HepG2 (cell line): Measurements from ENCODE around the gene LEMD1. TPM values are rescaled to one million over a fixed set of nuclear protein-coding genes. Genes with fewer than 3 reads are reported as not detected.

Experiments used
- ASH2L ChIP-seq: fragments of 300-600, 200-600 bp; sonication (generic); IDR thresholded peaks from 2 replicates; pipeline ENCODE4 v1.7.0; 2017; ENCODE audit warnings: low read depth, mild to moderate bottlenecking, moderate library complexity, mixed read lengths, low read length; ENCODE audit not compliant: insufficient read length
- ELF4 ChIP-seq: sonication (generic); formaldehyde crosslinking; IDR thresholded peaks from 2 replicates; pipeline ENCODE4 v1.5.0; 2020; ENCODE audit warnings: missing genetic modification reagents, mild to moderate bottlenecking, moderate library complexity, borderline replicate concordance
- EZH2 ChIP-seq: conservative IDR thresholded peaks from 2 replicates; pipeline ENCODE4 v1.6.1; 2012; ENCODE audit warnings: mild to moderate bottlenecking, low read depth, low read length, moderate library complexity
- MAZ ChIP-seq, 2 experiments: sonication (generic) in 1 of 2; formaldehyde crosslinking in 1 of 2; IDR thresholded peaks; 2 replicates each; pipeline versions ENCODE4 v1.5.0 to v1.6.1; 2012 to 2020; ENCODE audit warnings: low read depth in 2 of 2, mild to moderate bottlenecking in 2 of 2, borderline replicate concordance in 1 of 2, improper control_type of control experiment in 1 of 2, low read length in 1 of 2, missing genetic modification reagents in 1 of 2, moderate library complexity in 1 of 2
- MIER3 ChIP-seq: IDR thresholded peaks from 2 replicates; pipeline ENCODE4 v1.6.1; 2016; ENCODE audit warnings: missing compliant biosample characterization, borderline replicate concordance
- MXD4 ChIP-seq: IDR thresholded peaks from 2 replicates; pipeline ENCODE4 v1.6.1; 2016; ENCODE audit warnings: mild to moderate bottlenecking, missing biosample characterization, missing genetic modification reagents
- NAIF1 ChIP-seq: sonication (generic); formaldehyde crosslinking; IDR thresholded peaks from 2 replicates; pipeline ENCODE4 v1.5.0; 2020; ENCODE audit warnings: mild to moderate bottlenecking, missing genetic modification reagents, borderline replicate concordance
- NFE2L2 ChIP-seq: fragments of 150-350 bp; IDR thresholded peaks from 2 replicates; pipeline ENCODE4 v1.6.1; 2014; ENCODE audit warnings: low read length
- NR2F1 ChIP-seq, 2 experiments: fragments of 450-650 bp in 1 of 2; formaldehyde crosslinking in 1 of 2; IDR thresholded peaks; 2 replicates each; pipeline versions ENCODE4 v1.5.0 to v1.6.1; 2016 to 2020; ENCODE audit warnings: mild to moderate bottlenecking in 1 of 2, missing compliant biosample characterization in 1 of 2, missing genetic modification reagents in 1 of 2, moderate library complexity in 1 of 2
- PRDM10 ChIP-seq: sonication (generic); formaldehyde crosslinking; IDR thresholded peaks from 2 replicates; pipeline ENCODE4 v1.4.0; 2020; ENCODE audit warnings: low read depth, missing genetic modification reagents
- SNRNP70 ChIP-seq: fragments of 200-400 bp; formaldehyde crosslinking; IDR thresholded peaks from 2 replicates; pipeline ENCODE4 v1.6.1; 2017; ENCODE audit warnings: mild to moderate bottlenecking, low read depth, low read length, moderate library complexity
- SP4 ChIP-seq: sonication (generic); formaldehyde crosslinking; IDR thresholded peaks from 2 replicates; pipeline ENCODE4 v1.8.1; 2023; ENCODE audit warnings: mild to moderate bottlenecking, missing genetic modification reagents
- XBP1 ChIP-seq: sonication (generic); formaldehyde crosslinking; IDR thresholded peaks from 2 replicates; pipeline ENCODE4 v1.5.0; 2020; ENCODE audit warnings: missing genetic modification reagents
- ZBTB44 ChIP-seq: sonication (generic); formaldehyde crosslinking; IDR thresholded peaks from 2 replicates; pipeline ENCODE4 v1.4.0; 2020; ENCODE audit warnings: missing genetic modification reagents
- ZNF574 ChIP-seq: sonication (generic); formaldehyde crosslinking; IDR thresholded peaks from 2 replicates; pipeline ENCODE4 v1.4.0; 2020; ENCODE audit warnings: missing genetic modification reagents
- ZNF670 ChIP-seq: sonication (generic); formaldehyde crosslinking; IDR thresholded peaks from 2 replicates; pipeline ENCODE4 v1.8.0; 2022; ENCODE audit warnings: mild to moderate bottlenecking, missing genetic modification reagents, borderline replicate concordance
- ZNF83 ChIP-seq: sonication (generic); formaldehyde crosslinking; IDR thresholded peaks from 2 replicates; pipeline ENCODE4 v1.4.0; 2020; ENCODE audit warnings: missing genetic modification reagents, mild to moderate bottlenecking, borderline replicate concordance
- polyA plus RNA-seq, 8 experiments: library from polyadenylated mRNA; depleted of rRNA in 3 of 8; stranded (reverse) in 7 of 8; unstranded in 1 of 8; fragments of >200 nt; fragmentation: Illumina TruSeq in 4 of 8; extraction: Trizol in 4 of 8; gene quantifications; 2 replicates each; pipeline versions ENCODE4 v1.2.1 to v1.2.3, GENCODE V29; 2011 to 2016; ENCODE audit warnings: low read depth in 4 of 8, missing spikeins in 1 of 8, mixed read lengths in 1 of 8; ENCODE audit not compliant: insufficient read depth in 1 of 8
- total RNA-seq, 5 experiments: library from RNA; depleted of rRNA; stranded (reverse); fragments of >200 nt; fragmentation: Illumina TruSeq; extraction: Trizol; gene quantifications; 2 replicates each; pipeline ENCODE4 v1.2.3, GENCODE V29; 2016; ENCODE audit warnings: low read depth in 1 of 5

LEMD1 gene
- total and polyA plus RNA-seq, 2 of the 13 experiments (the other 11 are each of a cell fraction or from before 2014, with no cell fraction given) = 1.4 to 2.3 TPM

GRCh38 chr1:205335692-205336091, 86.2 kb downstream of the LEMD1 start (continued):
- no peak for TF ChIP-seq XBP1
- peak; percentile 30; the same call in 1 of the 2 replicates for TF ChIP-seq PRDM10 (CRISPR knock-in tag)
- TF ChIP-seq SNRNP70 = no peak
- no peak for TF ChIP-seq NR2F1 (CRISPR knock-in tag; IDR thresholded peaks at IDR 0.05)
- TF ChIP-seq EZH2 = no peak
- TF ChIP-seq MIER3 (CRISPR knock-in tag) = no peak
- TF ChIP-seq SP4 (CRISPR knock-in tag) = no peak
- no peak for TF ChIP-seq ELF4 (CRISPR knock-in tag)
- TF ChIP-seq NAIF1 (CRISPR knock-in tag) = no peak
- no peak for TF ChIP-seq ZNF83 (CRISPR knock-in tag)
- TF ChIP-seq ZNF670 (CRISPR knock-in tag) = no peak
- no peak for TF ChIP-seq ZBTB44 (CRISPR knock-in tag)
- TF ChIP-seq NFE2L2 = no peak
- TF ChIP-seq MXD4 (CRISPR knock-in tag) = no peak
- no peak for TF ChIP-seq ASH2L
- no peak for TF ChIP-seq MAZ (IDR thresholded peaks at IDR 0.05; ENCODE audit: borderline replicate concordance, low read depth, low read length)
- TF ChIP-seq MAZ (CRISPR knock-in tag; IDR thresholded peaks at IDR 0.05; ENCODE audit: low read depth) = no peak
- TF ChIP-seq ZNF574 = no peak
- TF ChIP-seq, all 625 proteins: peak for 39
